HG02852 (cell line): Measurements from ENCODE around the gene GNG11.
"Not testable (repeated sequence)": the region's sequence is repeated elsewhere in the genome, so short reads cannot be mapped to it uniquely, and the experiment has no call there.

Source experiments
- ATAC-seq: cut with Tn5 transposase; IDR thresholded peaks from one replicate; pipeline ENCODE4 v1.9.1; 2021; ENCODE audit warnings: mild to moderate bottlenecking, moderate library complexity; ENCODE audit not compliant: unreplicated experiment

Gene GNG11

DNA sequence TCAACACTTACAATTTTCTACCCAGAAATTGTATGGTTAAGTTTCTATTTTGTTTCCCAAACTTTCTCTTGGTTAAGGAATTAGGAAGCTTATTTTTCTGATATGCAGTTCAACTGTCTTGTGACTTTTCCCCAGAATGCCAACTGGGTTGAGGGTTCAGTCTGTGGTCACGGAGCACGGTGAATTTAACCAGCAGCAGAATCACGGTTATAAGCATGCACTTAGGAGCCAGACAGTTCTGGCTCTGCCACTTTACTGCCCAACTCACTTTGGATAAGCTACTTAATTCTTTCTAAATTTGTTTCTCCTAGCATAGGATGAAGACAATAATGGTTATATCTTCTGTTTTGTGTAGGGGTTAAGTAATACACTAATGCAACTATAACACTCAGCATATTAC, 10.3 kb upstream of the GNG11 start:
- not testable (repeated sequence) for ATAC-seq

- ATAC-seq = peak; percentile 73
These were observed 9.9 kb upstream of the GNG11 start for GRCh38 chr7:93911661-93912060.

DNA sequence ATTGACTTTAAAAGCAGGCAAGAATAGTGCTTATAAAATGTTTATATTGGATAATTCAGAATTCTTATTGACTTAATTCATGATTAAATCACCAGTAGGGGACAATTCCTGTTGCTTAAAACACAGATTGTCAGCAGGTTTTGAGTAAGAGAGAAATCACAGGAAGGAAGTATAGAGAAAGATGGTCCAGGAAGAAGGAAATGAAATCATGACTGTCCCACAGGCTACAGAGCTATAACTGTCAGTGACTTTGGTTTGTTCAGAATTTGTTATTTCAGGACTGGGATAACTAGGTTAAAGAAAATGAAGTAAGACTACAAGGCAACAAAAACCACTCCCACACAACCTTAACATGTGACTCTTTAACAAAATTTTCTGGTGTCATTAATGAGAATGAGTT, 8.3 kb upstream of the GNG11 start:
- no peak for ATAC-seq

DNA sequence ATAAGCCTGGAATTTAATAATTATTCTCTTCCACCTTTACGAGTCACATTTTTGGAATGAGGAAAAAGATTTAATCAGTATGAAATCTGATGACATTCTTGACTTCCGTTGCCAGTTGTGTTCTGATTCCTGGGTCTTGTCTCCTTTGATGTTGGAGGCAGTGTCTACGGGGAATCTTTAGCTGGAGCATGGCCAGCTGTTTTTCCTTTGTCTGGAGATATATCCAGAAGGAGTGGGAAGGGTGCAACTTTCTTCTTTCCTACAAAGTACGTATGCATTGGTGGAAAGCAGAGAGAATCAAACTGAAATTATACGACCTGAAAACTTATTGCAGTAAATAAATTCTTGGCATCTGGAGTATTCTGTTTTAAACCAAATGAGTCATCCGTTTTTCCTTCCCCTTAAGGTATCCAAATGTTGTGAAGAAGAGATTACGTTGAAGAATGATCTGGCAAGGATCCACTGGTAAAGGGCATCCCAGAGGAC, 6.9 kb upstream of the GNG11 start:
- no peak for ATAC-seq

- ATAC-seq = not testable (repeated sequence)
These were observed 6.2 kb upstream of the GNG11 start for GRCh38 chr7:93915206-93915842.

- peak; percentile 54 for ATAC-seq
These were observed 5.6 kb upstream of the GNG11 start for GRCh38 chr7:93915888-93916287.

- ATAC-seq = not testable (repeated sequence)
These were observed 5.2 kb upstream of the GNG11 start for GRCh38 chr7:93916315-93916714.

DNA sequence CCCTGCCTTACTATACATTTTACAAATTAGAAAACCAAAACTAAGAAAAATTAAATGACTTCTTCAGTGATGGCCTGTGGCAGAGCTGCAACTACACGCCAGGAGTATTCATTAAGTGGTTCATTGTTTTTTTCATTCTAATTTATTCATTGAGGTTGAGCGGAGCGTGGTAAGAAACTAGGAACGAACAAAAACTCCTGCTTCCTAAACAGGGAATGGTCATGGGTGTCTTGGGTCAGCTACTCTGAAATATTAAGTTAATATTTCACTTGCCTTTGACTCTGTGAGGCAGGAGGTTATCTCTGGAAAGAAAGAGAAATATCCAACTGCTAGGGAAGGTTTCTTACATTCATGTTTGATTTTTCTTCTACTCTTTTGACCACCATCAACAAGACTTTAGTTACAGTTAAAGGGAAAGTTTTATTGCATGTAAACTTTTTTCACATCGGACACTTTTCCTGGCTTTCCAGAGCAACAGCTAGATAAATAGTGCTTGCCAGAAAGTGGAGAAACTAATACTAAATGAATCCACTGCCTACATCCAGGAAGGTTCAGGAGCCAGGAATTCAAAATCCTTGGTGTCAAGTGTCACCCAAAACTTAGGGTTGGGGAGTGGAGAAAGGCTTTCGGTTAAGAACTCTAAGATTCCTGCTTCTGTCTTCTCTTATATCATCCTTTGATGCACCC, 896 bp upstream of the GNG11 start:
- ATAC-seq = no peak

- no peak for ATAC-seq
These were observed 349 bp upstream of the GNG11 start for GRCh38 chr7:93921186-93921585.

DNA sequence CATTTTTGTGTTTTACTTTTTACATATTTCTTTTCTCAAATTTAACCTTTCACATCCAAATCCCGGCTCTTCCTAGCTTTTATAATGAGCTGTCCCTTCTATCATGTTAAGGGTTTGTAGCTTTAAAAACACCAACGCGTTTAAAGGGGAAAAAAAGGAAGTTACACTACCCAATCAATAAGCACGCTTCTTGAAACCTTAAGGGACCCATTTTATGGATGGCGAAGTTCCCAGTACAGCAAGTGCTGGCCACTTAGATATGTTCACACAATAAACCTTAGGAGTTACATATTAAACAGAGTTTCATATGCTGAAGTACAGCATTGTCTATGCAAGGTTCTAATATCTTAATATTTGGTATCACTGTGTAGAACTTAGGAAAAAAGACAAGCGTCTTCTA, 1.8 kb downstream of the GNG11 start:
- no peak for ATAC-seq

GRCh38 chr7:93923942-93924341, 2.4 kb downstream of the GNG11 start:
- ATAC-seq = no peak

GRCh38 chr7:93926800-93927199, 5.3 kb downstream of the GNG11 start:
- no peak for ATAC-seq

DNA sequence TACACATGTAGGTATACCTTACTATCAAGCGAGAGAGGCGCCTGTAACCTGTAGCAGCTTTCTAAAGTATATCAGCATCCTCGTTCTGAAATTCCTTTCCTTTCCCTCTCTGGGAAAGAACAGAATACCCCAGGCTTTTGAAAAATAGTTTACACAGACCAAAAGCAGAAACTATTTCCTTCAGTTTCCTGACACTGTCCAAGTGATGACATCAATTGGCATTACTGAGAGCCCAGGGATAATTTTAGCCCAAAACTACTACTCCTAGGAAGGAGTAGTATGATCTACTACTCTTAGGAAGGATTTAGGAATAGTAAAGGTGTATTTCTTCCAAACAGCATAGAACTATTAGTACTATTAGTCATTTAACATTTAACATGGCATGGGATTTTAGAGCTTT, 6.0 kb downstream of the GNG11 start:
- ATAC-seq = no peak

GRCh38 chr7:93931655-93932054, 10.1 kb downstream of the GNG11 start:
- ATAC-seq = no peak

DNA sequence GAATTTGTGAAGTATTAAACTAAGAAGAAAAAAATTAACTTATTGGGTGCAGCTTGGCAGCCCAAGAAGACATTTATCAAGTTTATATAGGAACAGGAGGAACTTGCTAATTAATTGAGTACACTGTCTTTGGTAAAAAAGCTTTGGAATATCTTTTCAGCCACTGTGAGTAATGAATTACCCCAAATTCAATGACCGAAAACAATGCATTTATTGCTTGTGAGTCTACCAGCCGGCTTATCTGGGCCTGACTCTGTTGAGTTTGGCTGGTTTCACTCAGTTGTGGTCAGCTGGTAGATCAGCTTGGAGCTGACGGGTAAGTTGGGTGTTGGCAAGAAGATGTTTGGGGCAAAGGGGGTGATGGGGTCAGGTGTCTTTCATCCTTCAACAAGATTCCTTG, 11.6 kb downstream of the GNG11 start:
- ATAC-seq = no peak

DNA sequence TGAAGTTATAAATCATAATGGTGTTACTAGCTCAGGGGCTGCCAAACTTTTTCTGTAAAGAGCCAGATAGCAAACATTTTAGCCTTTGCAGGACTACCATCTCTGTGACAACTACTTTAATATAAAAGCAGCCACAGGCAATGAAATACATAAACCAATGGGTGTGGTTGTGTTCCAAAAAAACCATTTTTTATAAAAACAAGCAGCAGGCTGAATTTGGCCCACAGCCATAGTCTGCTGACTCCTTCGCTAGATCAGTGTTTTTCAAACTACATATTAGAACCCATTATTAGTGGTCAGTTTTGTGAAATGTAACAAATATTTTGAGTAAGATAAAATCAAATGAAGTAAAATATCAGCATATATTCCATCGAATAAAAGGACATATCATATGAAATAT, 13.6 kb downstream of the GNG11 start:
- no peak for ATAC-seq

DNA sequence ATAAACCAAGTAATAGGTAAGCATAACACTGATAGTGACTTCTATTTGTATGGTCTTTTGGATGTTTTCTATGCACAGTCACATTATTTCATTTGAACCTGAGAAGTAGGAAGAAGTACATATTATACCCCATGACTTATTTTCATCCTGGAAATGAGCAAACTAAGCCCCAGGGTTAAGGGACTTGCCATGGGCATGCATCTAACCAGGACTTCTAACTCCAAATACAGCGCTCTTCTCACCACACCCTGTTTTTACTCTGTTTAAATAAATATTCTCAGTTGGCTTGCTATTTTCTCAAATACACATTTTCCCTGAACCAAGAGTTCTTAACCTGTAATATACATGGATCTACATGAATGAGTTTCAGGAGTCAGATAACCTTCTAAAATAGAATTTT, 16.3 kb downstream of the GNG11 start:
- ATAC-seq = no peak

DNA sequence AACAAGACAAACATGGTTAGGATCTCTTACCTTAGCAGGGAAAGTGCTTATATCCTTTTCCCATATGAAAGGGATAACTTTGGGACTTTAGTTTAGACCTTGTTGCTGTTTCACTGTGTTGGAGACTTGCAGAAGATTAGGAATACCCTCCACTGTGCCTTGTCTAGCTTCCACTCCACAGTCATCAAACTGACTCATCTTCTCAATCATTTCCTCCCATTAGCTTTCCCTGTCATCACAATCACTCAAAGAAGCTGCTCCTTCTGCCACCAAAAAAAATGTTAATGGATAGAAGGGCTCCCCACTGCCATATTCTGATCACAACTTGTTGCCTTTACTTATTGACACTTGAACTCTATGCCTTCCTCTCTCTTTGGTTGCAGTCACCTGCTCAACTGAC, 16.8 kb downstream of the GNG11 start:
- no peak for ATAC-seq

DNA sequence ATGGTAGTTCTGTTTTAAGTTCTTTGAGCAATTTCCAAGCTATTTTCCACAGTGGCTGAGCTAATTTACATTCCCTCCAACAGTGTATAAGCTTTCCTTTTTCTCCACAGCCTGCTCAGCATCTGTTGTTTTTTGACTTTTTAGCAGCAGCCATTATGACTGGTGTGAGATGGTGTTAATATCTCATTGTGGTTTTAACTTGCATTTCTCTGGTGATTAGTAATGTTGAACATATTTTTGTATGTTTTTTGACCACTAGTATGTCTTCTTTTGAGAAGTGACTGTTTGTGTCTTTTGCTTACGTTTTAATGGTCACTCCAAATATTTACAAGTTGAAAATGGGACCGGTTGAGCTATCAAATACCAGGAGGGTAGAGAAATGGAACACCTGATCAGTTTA, 20.4 kb downstream of the GNG11 start:
- ATAC-seq = no peak

GRCh38 chr7:93943816-93944540, 22.4 kb downstream of the GNG11 start:
- no peak for ATAC-seq

- ATAC-seq = no peak
These were observed 23.1 kb downstream of the GNG11 start for GRCh38 chr7:93944673-93945072.

- no peak for ATAC-seq
These were observed 23.5 kb downstream of the GNG11 start for GRCh38 chr7:93945083-93945482.
